ENCODE data around the gene MMP12.

GRCh38 chr11:102846292-102846691, 28.5 kb downstream of the MMP12 start:
- TF ChIP-seq, protein P1, sequence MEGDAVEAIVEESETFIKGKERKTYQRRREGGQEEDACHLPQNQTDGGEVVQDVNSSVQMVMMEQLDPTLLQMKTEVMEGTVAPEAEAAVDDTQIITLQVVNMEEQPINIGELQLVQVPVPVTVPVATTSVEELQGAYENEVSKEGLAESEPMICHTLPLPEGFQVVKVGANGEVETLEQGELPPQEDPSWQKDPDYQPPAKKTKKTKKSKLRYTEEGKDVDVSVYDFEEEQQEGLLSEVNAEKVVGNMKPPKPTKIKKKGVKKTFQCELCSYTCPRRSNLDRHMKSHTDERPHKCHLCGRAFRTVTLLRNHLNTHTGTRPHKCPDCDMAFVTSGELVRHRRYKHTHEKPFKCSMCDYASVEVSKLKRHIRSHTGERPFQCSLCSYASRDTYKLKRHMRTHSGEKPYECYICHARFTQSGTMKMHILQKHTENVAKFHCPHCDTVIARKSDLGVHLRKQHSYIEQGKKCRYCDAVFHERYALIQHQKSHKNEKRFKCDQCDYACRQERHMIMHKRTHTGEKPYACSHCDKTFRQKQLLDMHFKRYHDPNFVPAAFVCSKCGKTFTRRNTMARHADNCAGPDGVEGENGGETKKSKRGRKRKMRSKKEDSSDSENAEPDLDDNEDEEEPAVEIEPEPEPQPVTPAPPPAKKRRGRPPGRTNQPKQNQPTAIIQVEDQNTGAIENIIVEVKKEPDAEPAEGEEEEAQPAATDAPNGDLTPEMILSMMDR (IDR thresholded peaks at IDR 0.05) = no peak
- no peak for TF ChIP-seq POLR2A (IDR thresholded peaks at IDR 0.05)
